Sigmoid colon (tissue), 3 donors: ENCODE data around the gene DLG1.

Experiments
- CTCF ChIP-seq, 4 experiments: fragments of 450-650 bp in 3 of 4; fragments of 200-600 bp in 1 of 4; IDR thresholded peaks; one replicate each; pipeline ENCODE4 v1.5.1; 2016 to 2019; ENCODE audit warnings: antibody characterized with exemption in 4 of 4, mild to moderate bottlenecking in 3 of 4, moderate library complexity in 2 of 4
- POLR2A ChIP-seq, 2 donors: fragments of 450-650 bp; IDR thresholded peaks; one replicate each; pipeline ENCODE4 v1.6.1; 2016; ENCODE audit warnings: antibody characterized with exemption in 2 of 2, mild to moderate bottlenecking in 2 of 2, moderate library complexity in 2 of 2

DNA sequence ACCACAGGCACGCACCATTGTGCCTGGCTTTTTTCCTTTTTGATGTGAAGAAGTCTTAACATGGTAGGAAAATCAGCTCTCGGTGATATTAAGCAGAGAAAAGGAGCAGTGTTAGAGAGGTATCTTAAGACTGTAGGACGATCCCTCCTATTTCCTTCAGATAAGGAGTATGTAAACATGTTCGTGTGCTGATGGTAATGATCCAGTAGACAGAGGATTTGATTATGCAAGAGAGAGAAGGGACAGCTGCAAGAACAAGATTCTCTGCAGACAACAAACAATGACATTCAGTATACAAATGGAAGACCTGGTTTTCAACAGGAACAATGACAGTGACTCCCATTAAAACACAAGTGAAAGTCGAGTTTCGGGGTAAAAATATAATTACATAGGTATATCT, 173.7 kb downstream of the DLG1 start:
- TF ChIP-seq CTCF (IDR thresholded peaks at IDR 0.05) (no peak), POLR2A (IDR thresholded peaks at IDR 0.05) (no peak)
